Nephron (organoid): Measurements from ENCODE around the gene CACNA1S.

ENCODE experiments used
- H3K27ac Mint-ChIP-seq, 3 experiments: 2 replicates each; pipeline ENCODE4 v1.8.0; 2020; ENCODE audit warnings: mixed read lengths in 3 of 3, mild to moderate bottlenecking in 2 of 3, moderate library complexity in 1 of 3
- H3K27me3 Mint-ChIP-seq: 2 replicates; pipeline ENCODE4 v1.8.0; 2021; ENCODE audit warnings: low read depth, mild to moderate bottlenecking, moderate library complexity, mixed read lengths
- H3K36me3 Mint-ChIP-seq: 2 replicates; pipeline ENCODE4 v1.8.0; 2020; ENCODE audit warnings: low read depth, mixed read lengths
- H3K4me1 Mint-ChIP-seq: 2 replicates; pipeline ENCODE4 v1.8.0; 2020; ENCODE audit warnings: mixed read lengths
- H3K4me3 Mint-ChIP-seq, 3 experiments: 2 replicates each; pipeline ENCODE4 v1.8.0; 2020; ENCODE audit warnings: mild to moderate bottlenecking in 3 of 3, mixed read lengths in 3 of 3, moderate library complexity in 2 of 3
- H3K9me3 Mint-ChIP-seq: 2 replicates; pipeline ENCODE4 v1.8.0; 2020; ENCODE audit warnings: mixed read lengths
- TF ChIP-seq, protein P1 (sequence below), 3 experiments: fragments of 200-600 bp; sonication (generic); IDR thresholded peaks; one replicate each; pipeline ENCODE4 v1.5.0; 2021; ENCODE audit warnings: antibody characterized with exemption in 3 of 3; ENCODE audit not compliant: unreplicated experiment in 3 of 3

Gene CACNA1S

DNA sequence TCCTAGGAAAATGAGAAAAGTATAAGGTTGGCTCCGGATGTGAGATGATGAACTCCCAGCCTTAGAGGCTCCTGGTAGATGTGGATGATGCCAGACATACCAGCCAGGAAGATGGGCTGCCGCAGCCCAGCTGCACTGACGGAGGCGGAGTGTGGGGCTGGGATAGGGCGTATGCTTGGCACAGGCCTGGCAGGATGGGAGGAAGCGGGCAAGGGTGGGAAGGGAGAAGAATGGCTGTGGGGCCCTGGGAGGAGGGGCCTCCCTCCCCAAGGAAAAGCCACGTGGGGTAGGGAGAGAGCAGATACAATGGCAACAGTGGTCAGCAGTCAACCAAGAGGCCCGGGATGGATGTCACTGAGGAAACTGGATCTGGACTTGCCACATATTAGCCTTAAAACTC lies 47.4 kb downstream of the CACNA1S start:
- Mint-ChIP-seq H3K9me3 (no peaks in the 10 kb centered on the region), H3K27me3 (peaks cover 6% of the 10 kb centered on the region), H3K36me3 (no peaks in the 10 kb centered on the region), H3K27ac (no peak overlapping the region), H3K4me1 (peaks cover 13% of the 10 kb centered on the region), H3K4me3 (no peak overlapping the region)
- TF ChIP-seq, protein P1, sequence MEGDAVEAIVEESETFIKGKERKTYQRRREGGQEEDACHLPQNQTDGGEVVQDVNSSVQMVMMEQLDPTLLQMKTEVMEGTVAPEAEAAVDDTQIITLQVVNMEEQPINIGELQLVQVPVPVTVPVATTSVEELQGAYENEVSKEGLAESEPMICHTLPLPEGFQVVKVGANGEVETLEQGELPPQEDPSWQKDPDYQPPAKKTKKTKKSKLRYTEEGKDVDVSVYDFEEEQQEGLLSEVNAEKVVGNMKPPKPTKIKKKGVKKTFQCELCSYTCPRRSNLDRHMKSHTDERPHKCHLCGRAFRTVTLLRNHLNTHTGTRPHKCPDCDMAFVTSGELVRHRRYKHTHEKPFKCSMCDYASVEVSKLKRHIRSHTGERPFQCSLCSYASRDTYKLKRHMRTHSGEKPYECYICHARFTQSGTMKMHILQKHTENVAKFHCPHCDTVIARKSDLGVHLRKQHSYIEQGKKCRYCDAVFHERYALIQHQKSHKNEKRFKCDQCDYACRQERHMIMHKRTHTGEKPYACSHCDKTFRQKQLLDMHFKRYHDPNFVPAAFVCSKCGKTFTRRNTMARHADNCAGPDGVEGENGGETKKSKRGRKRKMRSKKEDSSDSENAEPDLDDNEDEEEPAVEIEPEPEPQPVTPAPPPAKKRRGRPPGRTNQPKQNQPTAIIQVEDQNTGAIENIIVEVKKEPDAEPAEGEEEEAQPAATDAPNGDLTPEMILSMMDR (IDR thresholded peaks at IDR 0.05; ENCODE audit: unreplicated experiment in 3 of 3) = no peak

DNA sequence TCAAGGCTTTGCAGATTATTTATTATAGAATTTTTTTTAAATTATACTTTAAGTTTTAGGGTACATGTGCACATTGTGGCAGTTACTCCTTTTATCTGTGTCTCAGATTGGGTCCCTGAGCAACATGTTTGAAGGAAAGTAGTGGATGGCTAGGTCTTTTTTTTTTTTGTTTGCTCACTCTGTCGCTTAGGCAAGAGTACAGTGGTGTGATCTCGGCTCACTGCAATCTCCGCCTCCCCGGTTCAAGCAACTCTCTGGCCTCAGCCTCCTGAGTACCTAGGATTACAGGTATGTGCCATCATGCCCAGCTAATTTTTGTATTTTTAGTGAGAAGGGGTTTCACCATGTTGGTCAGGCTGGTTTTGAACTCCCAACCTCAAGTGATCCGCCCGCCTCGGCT lies 49.1 kb downstream of the CACNA1S start:
- Mint-ChIP-seq H3K4me3 (no peak overlapping the region), H3K4me1 (peaks cover 16% of the 10 kb centered on the region), H3K9me3 (no peaks in the 10 kb centered on the region), H3K27me3 (peaks cover 5% of the 10 kb centered on the region), H3K36me3 (no peaks in the 10 kb centered on the region), H3K27ac (no peak overlapping the region)
- TF ChIP-seq, protein P1 (IDR thresholded peaks at IDR 0.05; ENCODE audit: unreplicated experiment in 3 of 3) = no peak

DNA sequence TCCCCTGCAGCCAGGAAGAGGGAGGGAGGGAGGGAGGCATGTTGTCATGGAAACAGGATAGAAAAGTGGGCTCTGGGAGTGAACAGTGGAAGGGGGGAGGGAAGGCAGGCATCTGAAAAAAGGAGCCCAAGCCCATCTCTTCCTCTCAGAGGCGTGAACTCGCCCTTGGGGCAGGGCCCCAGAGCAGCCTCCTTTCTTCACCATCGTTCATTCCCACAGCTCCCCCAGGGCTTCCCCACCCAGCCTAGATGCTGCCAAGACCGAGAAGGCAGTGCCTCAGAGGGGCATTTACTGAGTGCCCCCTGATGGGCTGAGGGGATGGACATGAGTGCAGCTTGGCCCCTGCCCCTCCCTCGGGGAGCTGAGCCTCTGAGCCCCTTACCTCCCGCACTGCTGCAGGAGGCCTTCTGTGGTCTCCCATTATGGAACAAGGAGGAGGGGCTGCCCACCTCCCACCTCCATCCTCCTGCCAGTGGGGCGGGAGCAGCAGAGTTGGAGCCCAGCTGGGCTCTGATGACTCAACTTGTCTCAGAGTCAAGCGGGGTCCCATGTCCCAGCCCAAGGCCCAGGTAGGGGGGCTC lies 49.6 kb downstream of the CACNA1S start:
- H3K36me3 Mint-ChIP-seq = no peaks in the 10 kb centered on the region
- no peaks in the 10 kb centered on the region for H3K9me3 Mint-ChIP-seq
- H3K4me1 Mint-ChIP-seq = peaks cover 21% of the 10 kb centered on the region
- H3K27ac Mint-ChIP-seq = no peak overlapping the region
- no peak overlapping the region for H3K4me3 Mint-ChIP-seq
- TF ChIP-seq, protein P1 (IDR thresholded peaks at IDR 0.05; ENCODE audit: unreplicated experiment in 3 of 3) = no peak
- H3K27me3 Mint-ChIP-seq = peaks cover 5% of the 10 kb centered on the region

GRCh38 chr1:201061886-201062285 lies 50.3 kb downstream of the CACNA1S start:
- H3K27ac Mint-ChIP-seq = no peak overlapping the region
- peaks cover 5% of the 10 kb centered on the region for H3K27me3 Mint-ChIP-seq
- H3K4me3 Mint-ChIP-seq = no peak overlapping the region
- no peaks in the 10 kb centered on the region for H3K9me3 Mint-ChIP-seq
- H3K4me1 Mint-ChIP-seq = peaks cover 22% of the 10 kb centered on the region
- TF ChIP-seq, protein P1 (IDR thresholded peaks at IDR 0.05; ENCODE audit: unreplicated experiment in 3 of 3) = no peak
- H3K36me3 Mint-ChIP-seq = no peaks in the 10 kb centered on the region

GRCh38 chr1:201061049-201061448 lies 51.2 kb downstream of the CACNA1S start:
- TF ChIP-seq, protein P1 (IDR thresholded peaks at IDR 0.05; ENCODE audit: unreplicated experiment in 3 of 3) = no peak

GRCh38 chr1:201060586-201060985 lies 51.6 kb downstream of the CACNA1S start:
- Mint-ChIP-seq H3K4me1 (peaks cover 35% of the 10 kb centered on the region), H3K27ac (peak overlapping the region in 1 of 3 experiments; percentile 61), H3K27me3 (peaks cover 5% of the 10 kb centered on the region), H3K9me3 (no peaks in the 10 kb centered on the region), H3K36me3 (no peaks in the 10 kb centered on the region), H3K4me3 (no peak overlapping the region)
- TF ChIP-seq, protein P1 (IDR thresholded peaks at IDR 0.05; ENCODE audit: unreplicated experiment in 3 of 3) = no peak

More at GRCh38 chr1:201061049-201061448, 51.2 kb downstream of the CACNA1S start:
- Mint-ChIP-seq H3K4me1 (peaks cover 30% of the 10 kb centered on the region), H3K4me3 (no peak overlapping the region), H3K36me3 (no peaks in the 10 kb centered on the region), H3K9me3 (no peaks in the 10 kb centered on the region), H3K27ac (no peak overlapping the region), H3K27me3 (peaks cover 5% of the 10 kb centered on the region)
